HG03521 (cell line): ENCODE data around the gene MRGPRX1.
"Not testable (repeated sequence)": the region's sequence is repeated elsewhere in the genome, so short reads cannot be mapped to it uniquely, and the experiment has no call there.

ENCODE experiments used
- ATAC-seq: cut with Tn5 transposase; IDR thresholded peaks from one replicate; pipeline ENCODE4 v1.9.1; 2021; ENCODE audit warnings: mild to moderate bottlenecking, moderate library complexity; ENCODE audit not compliant: unreplicated experiment

The MRGPRX1 gene

DNA sequence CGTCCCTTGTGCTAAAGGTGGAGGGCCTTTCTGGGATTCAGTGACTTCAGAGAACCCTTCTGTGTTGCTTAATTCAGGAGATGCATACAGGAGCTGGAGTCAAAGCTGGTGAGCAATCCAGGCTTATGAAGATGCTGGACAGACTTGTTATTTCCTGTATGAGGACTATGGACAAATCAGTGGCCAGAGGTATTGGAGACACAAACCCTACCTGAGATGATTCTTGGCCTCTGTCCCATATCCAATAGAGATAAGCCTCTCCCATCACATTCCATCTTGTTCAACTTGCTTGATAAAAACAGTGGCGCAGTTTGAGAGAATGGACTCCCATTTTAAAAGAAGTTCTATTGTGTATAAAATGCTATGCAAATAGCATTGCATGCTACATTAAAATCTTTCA is at the start of gene MRGPRX1:
Gene MRGPRX1 (minus strand): TSS at position 101 of the 400 bp plus-strand sequence. CDS start 4,630 bp downstream, outside the sequence.
- ATAC-seq, result no peak

DNA sequence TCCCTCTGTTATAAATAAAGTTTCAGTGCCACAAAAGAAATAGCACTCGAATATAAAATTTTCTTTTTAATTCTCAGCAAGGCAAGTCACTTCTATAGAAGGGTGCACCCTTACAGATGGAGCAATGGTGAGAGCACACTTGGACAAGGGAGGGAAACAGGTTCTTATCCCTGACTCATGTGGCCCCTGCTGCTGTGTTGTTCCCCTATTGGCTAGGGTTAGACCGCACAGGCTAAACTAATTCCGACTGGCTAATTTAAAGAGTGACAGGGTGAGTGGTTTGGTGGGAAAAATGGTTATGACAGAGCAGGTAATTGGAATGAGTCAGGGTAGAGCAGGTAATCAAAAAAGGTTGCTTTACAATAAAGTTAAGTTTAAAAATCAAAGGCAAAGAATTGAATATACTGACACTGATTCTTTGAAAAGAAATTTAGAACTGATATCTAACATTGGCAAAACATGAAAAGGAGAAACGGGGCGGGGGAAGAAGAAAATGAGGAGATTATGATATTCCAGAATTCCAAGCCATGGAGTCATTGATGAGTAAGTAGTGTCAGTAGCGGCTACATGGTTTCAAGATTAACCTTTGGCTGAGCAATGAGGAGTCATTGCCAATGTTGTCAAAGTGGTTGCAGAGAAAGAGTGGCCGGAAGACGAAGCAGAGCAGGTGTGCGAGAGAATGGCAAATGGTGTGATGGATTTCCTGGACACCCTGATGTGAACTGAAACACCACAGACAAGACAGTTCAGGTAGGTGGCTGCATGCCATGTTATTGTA is 48.4 kb upstream of the MRGPRX1 start:
- ATAC-seq, result no peak

DNA sequence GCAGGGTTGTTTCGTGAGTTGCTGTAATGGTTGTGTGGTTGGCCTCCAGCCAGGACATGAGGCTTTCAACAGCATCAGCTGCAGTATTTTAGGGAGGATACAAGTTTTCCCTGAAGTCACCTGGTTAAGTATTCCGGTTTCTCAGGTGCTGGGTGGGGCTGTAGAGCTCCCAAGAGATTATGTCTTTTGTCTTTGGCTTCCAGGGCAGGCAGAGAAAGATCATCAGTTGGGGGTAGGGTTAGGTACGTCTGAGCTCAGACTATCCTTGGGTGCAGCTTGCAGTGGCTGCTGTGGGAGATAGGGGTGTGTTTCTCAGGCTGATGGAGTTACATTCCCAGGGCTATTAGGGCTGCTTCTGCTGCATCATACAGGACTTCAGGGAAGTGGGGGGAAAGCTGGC is 47.5 kb upstream of the MRGPRX1 start:
- ATAC-seq, result no peak

DNA sequence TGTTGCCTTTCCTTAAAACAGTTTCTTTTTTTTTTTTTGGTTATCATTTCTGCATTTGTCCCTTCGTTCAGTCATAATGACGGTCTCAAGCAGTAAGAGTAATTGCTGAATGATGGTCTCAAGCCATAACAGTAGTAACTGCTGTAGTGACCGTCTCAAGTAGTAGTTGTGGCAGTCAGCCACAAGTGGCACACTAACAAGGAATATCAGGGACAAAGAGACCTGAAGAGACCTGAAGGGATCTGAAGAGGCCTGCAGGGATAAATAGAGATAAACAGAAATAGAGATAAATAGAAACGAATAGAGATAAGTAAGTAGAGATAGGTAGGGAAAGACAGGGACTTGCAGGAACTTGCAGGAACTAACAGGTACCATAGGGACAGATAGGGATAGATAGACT is 42.7 kb upstream of the MRGPRX1 start:
- ATAC-seq, result no peak

DNA sequence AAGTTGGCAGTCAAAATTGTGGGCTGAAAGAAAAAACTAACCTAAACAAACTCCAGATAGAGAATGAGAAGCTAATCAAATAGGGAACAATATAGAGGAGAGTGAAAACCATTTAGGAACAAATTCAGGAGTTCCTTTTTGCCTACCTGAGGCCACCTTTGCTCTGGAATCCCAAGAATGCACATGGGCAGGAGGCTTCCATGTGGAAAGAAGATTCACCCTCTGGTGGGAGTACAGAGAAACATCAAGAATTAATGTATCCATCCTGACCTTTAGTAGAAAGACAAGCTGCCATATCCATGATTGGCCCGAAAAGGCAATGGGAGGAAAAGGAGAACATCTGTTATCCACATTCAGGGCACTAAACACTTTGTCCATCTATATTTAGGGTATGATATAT is 35.0 kb upstream of the MRGPRX1 start:
- no peak for ATAC-seq

DNA sequence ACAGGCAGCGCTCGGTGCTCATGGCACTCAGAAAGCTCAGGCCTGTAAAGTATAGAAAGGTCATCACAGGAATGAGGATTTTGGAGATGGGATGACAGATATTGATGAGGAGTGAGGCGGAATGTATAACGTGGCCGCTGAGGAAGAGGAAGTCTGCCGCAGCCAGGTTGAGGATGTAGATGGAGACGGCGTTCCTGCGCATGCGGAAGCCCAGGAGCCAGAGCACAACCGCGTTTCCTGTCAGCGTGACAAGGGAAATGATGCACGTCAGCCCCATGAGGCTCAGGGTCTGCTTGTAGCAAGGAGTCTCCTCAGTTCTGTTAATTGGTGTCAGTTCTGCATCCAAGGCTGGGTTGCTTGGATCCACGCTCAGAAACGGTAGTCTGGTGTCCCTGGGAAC is 33.1 kb upstream of the MRGPRX1 start:
- no peak for ATAC-seq

DNA sequence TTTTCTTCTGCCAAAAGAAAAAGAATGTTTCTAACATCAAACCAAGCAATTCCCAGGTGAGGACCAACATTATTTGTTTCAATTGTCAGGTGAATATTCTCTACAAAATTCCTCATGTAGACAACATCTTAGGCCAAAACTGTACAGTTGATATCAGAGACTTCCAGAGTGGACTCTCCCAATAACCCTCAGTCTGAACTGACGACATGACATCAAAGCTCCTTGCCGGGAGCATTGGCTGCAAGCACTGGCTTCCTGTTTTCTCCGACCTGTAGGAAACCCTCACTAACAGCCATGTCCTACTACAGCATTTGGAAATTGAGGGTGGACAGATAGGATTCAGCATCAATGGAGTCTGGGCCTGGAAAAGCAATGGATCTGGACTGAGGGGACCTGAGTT is 30.5 kb upstream of the MRGPRX1 start:
- no peak for ATAC-seq

DNA sequence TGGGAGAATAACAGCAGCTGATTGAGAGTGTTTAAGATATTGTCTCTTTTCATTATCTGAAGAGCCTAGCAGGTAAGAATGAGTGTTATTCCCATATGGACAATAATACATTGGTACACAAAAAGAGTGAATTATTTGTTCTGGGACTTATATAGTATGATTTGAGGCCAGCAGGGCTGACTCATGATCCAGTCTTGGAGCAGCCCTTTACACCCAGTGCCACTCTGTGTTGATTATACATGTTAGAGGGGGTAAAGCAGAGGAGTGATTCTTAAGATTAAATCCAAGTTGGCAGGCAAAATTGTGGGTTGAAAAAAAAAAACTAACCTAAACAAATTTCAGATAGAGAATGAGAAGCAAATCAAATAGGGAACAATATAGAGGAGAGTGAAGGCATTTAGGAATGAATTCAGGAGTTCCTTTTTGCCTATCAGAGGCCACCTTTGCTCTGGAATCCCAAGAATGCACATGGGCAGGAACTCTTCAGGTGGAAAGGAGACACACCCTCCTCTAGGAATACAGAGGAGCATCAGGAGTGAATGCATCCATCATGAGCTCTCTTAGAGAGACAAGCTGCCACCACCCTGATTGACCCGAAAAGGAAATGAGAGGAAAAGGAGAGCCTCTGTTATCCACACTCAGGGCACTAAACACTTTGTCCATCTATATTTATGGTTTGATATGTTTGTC is 19.2 kb upstream of the MRGPRX1 start:
- ATAC-seq, result no peak

DNA sequence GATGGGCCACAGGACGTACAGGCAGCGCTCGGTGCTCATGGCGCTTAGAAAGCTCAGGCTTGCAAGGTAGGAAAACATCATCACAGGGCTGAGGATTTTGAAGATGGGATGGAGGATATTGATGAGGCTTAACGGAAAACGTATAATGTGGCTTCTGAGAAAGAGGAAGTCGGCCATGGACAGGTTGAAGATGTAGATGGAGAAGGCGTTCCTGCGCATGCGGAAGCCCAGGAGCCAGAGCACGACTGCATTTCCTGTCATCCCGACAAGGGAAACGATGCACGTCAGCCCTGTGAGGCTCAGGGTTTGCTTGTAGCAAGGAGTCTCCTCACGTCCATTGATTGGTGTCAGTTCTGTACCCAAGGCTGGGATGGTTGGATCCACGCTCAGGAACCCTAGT is 17.4 kb upstream of the MRGPRX1 start:
- ATAC-seq, result no peak

DNA sequence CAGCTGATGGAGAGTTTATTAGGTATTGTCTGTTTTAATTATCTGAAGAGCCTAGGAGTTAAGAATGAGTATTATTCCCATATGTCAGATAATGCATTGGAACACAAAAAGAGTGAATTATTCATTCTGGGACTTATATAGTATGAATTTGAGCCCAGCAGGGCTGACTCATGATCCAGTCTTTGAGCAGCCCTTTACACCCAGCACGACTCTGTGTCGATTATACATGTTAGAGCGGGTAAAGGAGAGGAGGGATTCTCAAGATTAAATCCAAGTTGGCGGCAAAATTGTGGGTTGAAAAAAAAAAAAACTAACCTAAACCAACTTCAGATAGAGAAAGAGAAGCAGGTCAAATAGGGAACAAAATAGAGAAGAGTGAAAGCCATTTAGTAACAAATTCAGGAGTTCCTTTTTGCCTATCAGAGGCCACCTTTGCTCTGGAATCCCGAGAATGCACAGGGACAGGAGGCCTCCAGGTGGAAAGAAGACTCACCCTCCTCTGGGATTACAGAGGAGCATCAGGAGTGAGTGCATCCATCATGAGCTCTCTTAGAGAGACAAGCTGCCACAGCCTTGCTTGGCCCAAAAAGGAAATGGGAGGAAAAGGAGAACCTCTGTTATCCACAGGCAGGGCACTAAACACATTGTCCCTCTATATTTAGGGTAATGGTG is 3.1 kb downstream of the MRGPRX1 start:
- no peak for ATAC-seq

DNA sequence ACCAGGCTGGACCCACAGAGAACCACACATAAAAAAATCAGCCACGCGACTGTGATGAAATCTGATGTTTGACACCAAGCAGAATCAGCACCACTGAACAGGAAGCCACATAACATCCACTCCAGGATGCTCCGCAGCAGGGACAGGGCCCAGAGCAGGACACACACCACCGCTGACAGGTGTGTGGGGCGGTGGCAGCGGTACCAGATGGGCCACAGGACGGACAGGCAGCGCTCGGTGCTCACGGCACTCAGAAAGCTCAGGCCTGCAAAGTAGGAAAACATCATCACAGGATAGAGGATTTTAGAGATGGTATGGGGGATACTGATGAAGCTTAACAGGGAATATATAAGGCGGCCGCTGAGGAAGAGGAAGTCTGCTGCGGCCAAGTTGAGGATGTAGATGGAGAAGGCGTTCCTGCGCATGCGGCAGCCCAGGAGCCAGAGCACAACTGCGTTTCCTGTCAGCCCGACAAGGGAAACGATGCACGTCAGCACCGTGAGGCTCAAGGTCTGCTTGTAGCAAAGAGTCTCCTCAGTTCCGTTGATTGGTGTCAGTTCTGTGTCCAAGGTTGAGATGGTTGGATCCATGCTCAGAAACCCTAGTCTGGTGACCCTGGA is 4.9 kb downstream of the MRGPRX1 start:
- ATAC-seq, result no peak

DNA sequence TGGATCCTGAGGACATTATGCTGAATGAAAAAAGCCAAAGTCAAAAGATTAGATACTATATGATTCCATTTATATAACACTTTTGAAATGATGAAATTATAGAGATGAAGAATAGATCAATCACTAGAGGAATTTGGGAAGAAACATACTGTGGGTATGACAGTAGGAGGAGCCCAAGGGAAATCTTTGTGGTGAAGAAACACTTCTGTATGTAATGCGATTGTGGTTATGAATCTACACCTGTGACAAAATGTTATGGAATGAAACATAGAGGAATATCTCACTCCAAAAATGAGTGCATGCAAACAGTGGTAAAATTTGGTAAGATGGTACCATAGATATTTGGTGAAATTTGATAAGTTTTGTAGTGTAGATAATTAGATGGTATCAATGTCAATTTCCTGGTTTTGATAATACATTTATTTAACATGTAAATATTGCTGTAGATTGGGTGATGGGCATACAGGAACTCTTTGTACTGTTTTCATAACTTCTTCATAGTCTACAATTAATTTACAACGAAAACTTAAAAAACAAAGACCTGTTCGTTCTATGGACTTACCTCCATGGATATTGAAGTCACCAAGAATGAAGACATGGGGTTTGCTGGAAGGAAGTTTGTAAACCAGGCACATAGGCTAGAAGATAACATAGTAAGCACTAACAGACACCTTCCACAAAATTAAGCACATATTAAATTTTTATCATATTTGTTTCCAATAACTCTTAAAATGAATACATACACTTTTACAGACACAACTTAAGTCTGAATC is 11.5 kb downstream of the MRGPRX1 start:
- no peak for ATAC-seq

DNA sequence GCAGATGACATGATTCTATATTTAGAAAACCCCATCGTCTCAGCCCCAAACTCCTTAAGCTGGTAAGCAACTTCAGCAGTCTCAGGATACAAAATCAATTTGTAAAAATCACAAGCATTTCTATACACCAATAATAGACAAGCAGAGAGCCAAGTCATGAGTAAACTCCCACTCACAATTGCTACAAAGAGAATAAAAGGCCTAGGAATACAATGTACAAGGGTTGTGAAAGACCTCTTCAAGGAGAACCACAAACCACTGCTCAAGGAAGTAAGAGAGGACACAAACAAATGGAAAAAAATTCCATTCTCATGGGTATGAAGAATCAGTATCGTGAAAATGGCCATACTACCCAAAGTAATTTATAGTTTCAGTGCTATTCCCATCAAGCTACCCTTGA is 13.8 kb downstream of the MRGPRX1 start:
- not testable (repeated sequence) for ATAC-seq

DNA sequence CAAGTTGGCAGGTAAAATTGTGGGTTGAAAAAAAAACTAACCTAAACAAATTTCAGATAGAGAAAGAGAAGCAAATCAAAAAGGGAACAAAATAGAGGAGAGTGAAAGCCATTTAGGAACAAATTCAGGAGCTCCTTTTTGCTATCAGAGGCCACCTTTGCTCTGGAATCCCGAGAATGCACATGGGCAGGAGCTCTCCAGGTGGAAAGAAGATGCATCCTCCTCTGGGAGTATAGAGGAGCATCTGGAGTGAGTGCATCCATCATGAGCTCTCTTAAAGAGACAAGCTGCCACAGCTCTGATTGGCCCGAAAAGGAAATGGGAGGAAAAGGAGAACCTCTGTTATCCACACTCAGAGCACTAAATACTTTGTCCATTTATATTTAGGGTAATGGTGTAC is 26.3 kb downstream of the MRGPRX1 start:
- ATAC-seq, result no peak

DNA sequence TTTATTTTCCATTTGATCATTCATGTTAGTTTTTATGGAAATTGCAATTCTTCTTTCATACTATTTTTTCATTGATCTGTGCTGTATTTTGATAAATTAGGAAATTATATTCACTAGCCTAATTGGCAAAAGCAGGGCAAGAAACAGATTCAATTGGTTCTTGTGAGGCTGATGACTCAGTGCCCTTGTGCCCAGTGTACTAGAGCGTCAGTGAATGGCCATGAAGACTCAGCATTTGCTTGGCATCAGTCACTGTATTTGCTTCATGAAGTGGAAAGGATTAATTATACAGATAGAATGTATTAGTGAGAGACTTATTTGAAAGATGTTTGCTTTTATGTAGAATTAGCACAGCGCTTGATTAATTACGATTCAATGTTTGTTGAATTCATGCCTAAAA is 31.8 kb downstream of the MRGPRX1 start:
- ATAC-seq, result no peak

DNA sequence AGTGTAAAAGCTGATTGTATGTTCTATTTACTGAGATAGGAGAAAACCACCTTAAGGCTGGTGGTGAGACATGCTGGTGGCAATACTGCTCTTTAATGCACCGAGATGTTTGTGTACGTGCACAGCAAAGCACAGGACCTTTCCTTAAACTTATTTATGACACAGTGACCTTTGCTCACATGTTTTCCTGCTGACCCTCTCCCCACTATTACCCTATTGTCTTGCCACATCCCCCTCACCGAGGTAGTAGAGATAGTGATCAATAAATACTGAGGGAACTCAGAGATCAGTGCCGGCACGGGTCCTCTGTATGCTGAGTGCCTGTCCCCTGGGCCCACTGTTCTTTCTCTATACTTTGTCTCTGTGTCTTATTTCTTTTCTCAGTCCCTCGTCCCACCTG is 38.6 kb downstream of the MRGPRX1 start:
- ATAC-seq, result not testable (repeated sequence)

DNA sequence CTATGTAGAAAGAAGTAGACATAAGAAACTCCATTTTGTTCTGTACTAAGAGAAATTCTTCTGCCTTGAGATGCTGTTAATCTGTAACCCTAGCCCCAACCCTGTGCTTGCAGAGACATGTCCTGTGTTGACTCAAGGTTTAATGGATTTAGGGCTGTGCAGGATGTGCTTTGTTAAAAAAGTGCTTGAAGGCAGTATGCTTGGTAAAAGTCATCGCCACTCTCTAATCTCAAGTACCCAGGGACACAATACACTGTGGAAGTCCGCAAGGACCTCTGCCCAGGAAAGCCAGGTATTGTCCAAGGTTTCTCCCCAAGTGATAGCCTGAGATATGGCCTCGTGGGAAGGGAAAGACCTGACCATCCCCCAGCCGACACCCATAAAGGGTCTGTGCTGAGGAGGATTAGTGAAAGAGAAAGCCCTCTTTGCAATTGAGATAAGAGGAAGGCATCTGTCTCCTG is 39.0 kb downstream of the MRGPRX1 start:
- ATAC-seq, result not testable (repeated sequence)

DNA sequence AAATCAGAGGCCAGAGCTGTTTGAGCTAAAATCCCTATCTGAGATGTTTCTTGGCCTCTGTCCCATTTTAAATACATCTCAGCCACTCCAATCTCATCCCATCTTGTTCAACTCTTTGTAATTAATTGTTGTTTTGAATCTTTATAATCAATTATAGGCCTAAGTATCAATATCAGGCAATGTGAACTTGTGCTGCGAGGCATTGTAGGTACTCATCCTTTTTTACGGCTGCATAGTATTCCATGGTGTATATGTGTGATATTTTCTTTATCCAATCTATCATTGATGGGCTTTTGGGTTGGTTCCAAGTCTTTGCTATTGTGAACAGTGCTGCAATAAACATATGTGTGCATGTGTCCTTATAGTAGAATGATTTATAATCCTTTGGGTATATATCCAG is 47.5 kb downstream of the MRGPRX1 start:
- ATAC-seq, result not testable (repeated sequence)

DNA sequence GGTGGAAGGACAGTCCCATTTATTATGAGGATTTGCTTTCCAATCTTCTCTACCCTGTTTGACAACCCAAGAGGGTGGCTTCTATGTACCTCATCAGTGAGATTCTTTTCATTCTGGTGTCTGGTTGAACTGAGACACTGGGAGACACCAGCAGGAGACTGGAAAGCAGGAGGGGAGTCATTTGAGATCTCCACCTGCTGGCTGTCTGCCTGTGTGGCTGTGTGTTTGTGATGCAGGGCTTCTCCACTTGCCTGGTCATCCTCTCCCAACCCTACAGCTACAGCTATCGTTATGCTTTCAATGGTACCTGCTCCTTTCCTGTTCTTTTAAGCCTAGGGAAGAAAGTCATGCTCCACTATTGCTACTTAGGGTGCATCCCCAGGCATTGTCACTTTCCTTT is 48.6 kb downstream of the MRGPRX1 start:
- ATAC-seq, result no peak
